ENCODE data around the gene APP.

The APP gene

GRCh38 chr21:26119906-26120305 lies 50.7 kb downstream of the APP start:
- DNase-seq (ENCODE audit: low spot score) = no peak

DNA sequence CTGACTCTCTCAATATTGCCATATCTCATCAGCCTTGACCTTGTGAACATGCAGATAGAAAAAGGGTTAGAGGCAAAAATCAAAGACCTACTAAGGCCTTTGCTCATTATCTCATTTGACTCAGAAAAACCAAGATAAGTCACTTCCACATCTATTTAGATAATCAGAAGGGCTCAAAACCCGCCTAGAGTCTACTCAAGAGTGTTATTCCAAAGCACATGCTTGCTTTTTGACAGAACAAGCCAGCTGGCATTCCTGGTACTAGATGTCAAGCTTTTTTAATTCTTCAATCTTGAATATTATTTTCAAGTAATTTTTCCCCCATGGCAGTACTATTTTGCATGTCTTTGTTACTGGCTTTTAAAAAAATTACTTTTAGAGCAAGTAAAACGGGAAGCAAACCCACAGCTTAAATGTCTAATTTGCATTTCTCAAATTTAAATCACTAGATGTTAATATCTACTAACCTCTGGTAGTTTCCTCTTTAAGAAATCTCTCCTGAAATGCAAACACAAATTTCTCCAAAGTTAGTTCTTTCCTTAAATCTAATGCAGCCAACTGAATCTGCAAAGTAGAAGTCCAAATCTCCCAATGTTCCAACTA lies 51.5 kb downstream of the APP start:
- TF ChIP-seq, protein P1, sequence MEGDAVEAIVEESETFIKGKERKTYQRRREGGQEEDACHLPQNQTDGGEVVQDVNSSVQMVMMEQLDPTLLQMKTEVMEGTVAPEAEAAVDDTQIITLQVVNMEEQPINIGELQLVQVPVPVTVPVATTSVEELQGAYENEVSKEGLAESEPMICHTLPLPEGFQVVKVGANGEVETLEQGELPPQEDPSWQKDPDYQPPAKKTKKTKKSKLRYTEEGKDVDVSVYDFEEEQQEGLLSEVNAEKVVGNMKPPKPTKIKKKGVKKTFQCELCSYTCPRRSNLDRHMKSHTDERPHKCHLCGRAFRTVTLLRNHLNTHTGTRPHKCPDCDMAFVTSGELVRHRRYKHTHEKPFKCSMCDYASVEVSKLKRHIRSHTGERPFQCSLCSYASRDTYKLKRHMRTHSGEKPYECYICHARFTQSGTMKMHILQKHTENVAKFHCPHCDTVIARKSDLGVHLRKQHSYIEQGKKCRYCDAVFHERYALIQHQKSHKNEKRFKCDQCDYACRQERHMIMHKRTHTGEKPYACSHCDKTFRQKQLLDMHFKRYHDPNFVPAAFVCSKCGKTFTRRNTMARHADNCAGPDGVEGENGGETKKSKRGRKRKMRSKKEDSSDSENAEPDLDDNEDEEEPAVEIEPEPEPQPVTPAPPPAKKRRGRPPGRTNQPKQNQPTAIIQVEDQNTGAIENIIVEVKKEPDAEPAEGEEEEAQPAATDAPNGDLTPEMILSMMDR (IDR thresholded peaks at IDR 0.05; ENCODE audit: extremely low read depth, insufficient read depth, missing control alignments) = no peak
- in situ Hi-C loops (cut with MboI; ENCODE audit: low pct_unique_long_range_greater_than_20kb, low sequenced_read_pairs, unreplicated experiment) = no loop called here
- DNase-seq (ENCODE audit: low spot score) = no peak

More at GRCh38 chr21:26119906-26120305, 50.7 kb downstream of the APP start:
- TF ChIP-seq, protein P1 (IDR thresholded peaks at IDR 0.05; ENCODE audit: extremely low read depth, insufficient read depth, missing control alignments) = no peak
- in situ Hi-C loops (cut with MboI; ENCODE audit: low pct_unique_long_range_greater_than_20kb, low sequenced_read_pairs, unreplicated experiment) = no loop called here

GRCh38 chr21:26117972-26118367 lies 52.6 kb downstream of the APP start:
- DNase-seq (ENCODE audit: low spot score) = no peak
- TF ChIP-seq, protein P1 (IDR thresholded peaks at IDR 0.05; ENCODE audit: extremely low read depth, insufficient read depth, missing control alignments) = no peak
- in situ Hi-C loops (cut with MboI; ENCODE audit: low pct_unique_long_range_greater_than_20kb, low sequenced_read_pairs, unreplicated experiment) = no loop called here

DNA sequence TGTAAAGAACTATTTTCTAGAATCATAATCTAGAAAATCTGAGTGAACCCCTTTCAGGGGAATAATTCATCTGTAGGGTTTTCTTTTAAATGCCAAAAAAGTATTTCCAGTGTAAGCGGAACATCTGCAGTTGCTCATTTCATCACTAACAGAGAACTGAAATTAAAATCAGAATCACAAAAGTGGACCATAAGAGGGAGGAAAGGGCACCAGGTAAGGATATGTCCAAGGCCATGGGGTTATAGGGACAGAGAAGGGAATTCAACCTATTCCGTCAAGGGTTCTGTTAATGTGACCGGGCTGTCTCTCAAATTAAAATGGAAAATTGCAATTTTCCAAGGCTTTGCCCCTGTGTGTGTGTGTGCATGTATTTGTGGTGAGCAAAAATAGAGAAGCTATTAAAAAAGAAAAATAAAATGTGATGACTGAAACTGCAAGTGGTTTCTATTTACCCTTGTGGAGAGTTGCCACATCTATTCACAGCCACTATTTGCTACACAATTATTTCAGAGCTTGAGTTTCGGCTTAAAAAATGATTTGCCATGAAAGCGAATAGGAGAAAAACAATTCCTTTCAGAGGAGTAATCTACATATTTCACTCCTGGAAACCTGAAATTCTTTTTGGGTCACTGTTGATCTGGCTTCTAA lies 53.1 kb downstream of the APP start:
- DNase-seq (ENCODE audit: low spot score) = no peak
- TF ChIP-seq, protein P1 (IDR thresholded peaks at IDR 0.05; ENCODE audit: extremely low read depth, insufficient read depth, missing control alignments) = no peak
- in situ Hi-C loops (cut with MboI; ENCODE audit: low pct_unique_long_range_greater_than_20kb, low sequenced_read_pairs, unreplicated experiment) = no loop called here

DNA sequence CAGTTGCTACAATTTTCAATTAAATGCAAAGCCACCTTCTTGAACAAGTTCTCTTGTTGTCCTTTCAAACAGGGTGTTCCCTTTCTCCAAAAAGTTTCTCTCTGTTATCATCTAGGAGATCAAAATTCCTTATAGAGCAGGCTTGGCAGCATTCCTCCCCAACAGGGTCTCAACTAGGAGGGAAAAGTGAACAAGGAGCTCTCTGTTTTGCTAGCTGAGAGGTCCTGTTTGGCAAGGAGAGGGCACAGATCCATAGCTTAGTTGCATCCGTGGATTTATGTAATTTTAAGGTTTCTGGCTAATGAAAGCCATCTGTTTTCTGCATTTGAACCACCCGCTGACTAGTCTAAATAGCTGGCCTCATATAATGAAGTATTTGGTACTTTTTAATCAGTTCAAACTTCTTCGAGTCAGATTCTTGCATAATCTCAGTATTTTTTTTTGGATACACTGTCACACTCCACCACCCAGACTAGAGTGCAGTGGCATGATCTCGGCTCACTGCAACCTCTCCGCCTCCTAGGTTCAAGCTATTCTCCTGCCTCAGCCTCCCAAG lies 54.0 kb downstream of the APP start:
- in situ Hi-C loops (cut with MboI; ENCODE audit: low pct_unique_long_range_greater_than_20kb, low sequenced_read_pairs, unreplicated experiment) = no loop called here
- no peak for DNase-seq (ENCODE audit: low spot score)
- TF ChIP-seq, protein P1 (IDR thresholded peaks at IDR 0.05; ENCODE audit: extremely low read depth, insufficient read depth, missing control alignments) = no peak

DNA sequence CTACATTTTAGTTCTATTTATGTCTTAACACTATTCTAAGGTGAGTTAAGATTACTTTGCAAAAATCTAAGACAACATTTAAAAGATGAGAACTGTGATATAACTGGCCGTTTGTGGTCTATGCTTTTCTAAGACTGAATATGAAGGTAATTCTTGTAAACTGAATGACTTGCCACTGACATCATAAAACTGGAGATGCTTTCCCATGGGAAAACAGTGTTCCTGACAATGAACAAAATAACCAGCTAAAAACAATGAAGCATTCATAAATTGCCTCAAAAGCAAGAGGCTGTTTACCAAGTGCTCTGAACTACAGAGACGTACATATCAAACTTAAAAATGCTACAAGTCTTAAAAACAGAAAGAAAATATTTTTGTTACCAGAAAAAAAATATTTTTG lies 54.7 kb downstream of the APP start:
- TF ChIP-seq, protein P1 (IDR thresholded peaks at IDR 0.05; ENCODE audit: extremely low read depth, insufficient read depth, missing control alignments) = no peak
- in situ Hi-C loops (cut with MboI; ENCODE audit: low pct_unique_long_range_greater_than_20kb, low sequenced_read_pairs, unreplicated experiment) = no loop called here
- no peak for DNase-seq (ENCODE audit: low spot score)

All from GM13977 (cell line).